Measurements from ENCODE around the gene CCT4.

Gene CCT4

GRCh38 chr2:61854564-61855317, 33.7 kb downstream of the CCT4 start:
- no peak overlapping the region for H3K14ac ChIP-seq (ENCODE audit: low read length)
- H3K18ac ChIP-seq (ENCODE audit: low read length) = peak overlapping the region; percentile 94
- peak overlapping the region; percentile 85 for H3K27ac ChIP-seq (replicated peaks; ENCODE audit: low read length)
- no peaks in the 10 kb centered on the region for H3K27me3 ChIP-seq (ENCODE audit: control insufficient read depth in 3 of 3, insufficient read depth in 3 of 3, low read depth in 1 of 3, low read length in 3 of 3)
- peak overlapping the region; percentile 97 for H3K4me2 ChIP-seq (ENCODE audit: insufficient read depth, low read length, poor library complexity, severe bottlenecking)
- H3K36me3 ChIP-seq (replicated peaks in 1 of 2; ENCODE audit: control insufficient read depth in 2 of 2, insufficient read depth in 2 of 2, low read length in 2 of 2) = peaks cover 0 to 3% of the 10 kb centered on the region in 2 donors
- H2BK120ac ChIP-seq (ENCODE audit: low read depth, low read length) = no peak overlapping the region
- H2AFZ ChIP-seq (ENCODE audit: low read length) = peak overlapping the region; percentile 97
- no peaks in the 10 kb centered on the region for H3K9me3 ChIP-seq (replicated peaks in 1 of 2; ENCODE audit: control insufficient read depth in 2 of 2, insufficient read depth in 1 of 2, low read depth in 1 of 2, low read length in 2 of 2)
- WGBS, 2 donors (ENCODE audit: extremely low coverage in 2 of 2, insufficient read length in 2 of 2, insufficient replicate concordance in 1 of 2) = no CpG with 5 or more reads among the region's 23 CpGs
- H3K4me3 ChIP-seq (ENCODE audit: low read length in 2 of 2) = peak overlapping the region; percentile 61 to 85
- H2AK5ac ChIP-seq (ENCODE audit: low read depth, low read length) = no peak overlapping the region
- H3K4me1 ChIP-seq (ENCODE audit: control insufficient read depth in 2 of 2, insufficient read depth in 1 of 2, low read depth in 1 of 2, low read length in 2 of 2) = peaks cover 2% of the 10 kb centered on the region in 2 donors
- H4K8ac ChIP-seq (ENCODE audit: low read depth, low read length) = no peak overlapping the region
- no peaks in the 10 kb centered on the region for H3K79me1 ChIP-seq (ENCODE audit: low read depth, low read length)
- no peak overlapping the region for H2BK5ac ChIP-seq (ENCODE audit: low read length)
- peak overlapping the region; percentile 37 for H3K4ac ChIP-seq (ENCODE audit: low read length)
- peak overlapping the region; percentile 1 for H2BK15ac ChIP-seq (ENCODE audit: low read length)
- H4K91ac ChIP-seq (ENCODE audit: low read depth, low read length, poor library complexity) = no peak overlapping the region
- H3K9ac ChIP-seq (ENCODE audit: low read depth, low read length, poor library complexity) = peak overlapping the region; percentile 75
- H3K23ac ChIP-seq (ENCODE audit: low read depth, low read length, poor library complexity) = peak overlapping the region; percentile 21
- H2BK12ac ChIP-seq (ENCODE audit: low read length) = no peak overlapping the region
- DNase-seq (ENCODE audit: low spot score) = peak; percentile 94

- peak within 1 kb of the TSS; percentile 95 for H3K9ac ChIP-seq (ENCODE audit: low read depth, low read length, poor library complexity)
- H3K23ac ChIP-seq (ENCODE audit: low read depth, low read length, poor library complexity) = peak within 1 kb of the TSS; percentile 21
- peak; percentile 87 for DNase-seq (ENCODE audit: low spot score)
- no peak within 1 kb of the TSS for H4K8ac ChIP-seq (ENCODE audit: low read depth, low read length)
- H2AFZ ChIP-seq (ENCODE audit: low read length) = peak within 1 kb of the TSS; percentile 97
- H2BK15ac ChIP-seq (ENCODE audit: low read length) = peak within 1 kb of the TSS; percentile 1
- no peaks in the 10 kb centered on the region for H3K9me3 ChIP-seq (replicated peaks in 1 of 2; ENCODE audit: control insufficient read depth in 2 of 2, insufficient read depth in 1 of 2, low read depth in 1 of 2, low read length in 2 of 2)
- WGBS, 2 donors (ENCODE audit: extremely low coverage in 2 of 2, insufficient read length in 2 of 2, insufficient replicate concordance in 1 of 2) = no CpG with 5 or more reads among the region's 50 CpGs
- H3K4ac ChIP-seq (ENCODE audit: low read length) = peak within 1 kb of the TSS; percentile 37
- H4K91ac ChIP-seq (ENCODE audit: low read depth, low read length, poor library complexity) = no peak within 1 kb of the TSS
- H2BK5ac ChIP-seq (ENCODE audit: low read length) = peak within 1 kb of the TSS; percentile 56
- peaks cover 0 to 3% of the 10 kb centered on the region in 2 donors for H3K36me3 ChIP-seq (replicated peaks in 1 of 2; ENCODE audit: control insufficient read depth in 2 of 2, insufficient read depth in 2 of 2, low read length in 2 of 2)
- H3K79me1 ChIP-seq (ENCODE audit: low read depth, low read length) = no peaks in the 10 kb centered on the region
- peak within 1 kb of the TSS; percentile 98 for H3K18ac ChIP-seq (ENCODE audit: low read length)
- H2AK5ac ChIP-seq (ENCODE audit: low read depth, low read length) = no peak within 1 kb of the TSS
- peak within 1 kb of the TSS; percentile 97 for H3K4me2 ChIP-seq (ENCODE audit: insufficient read depth, low read length, poor library complexity, severe bottlenecking)
- H3K4me1 ChIP-seq (ENCODE audit: control insufficient read depth in 2 of 2, insufficient read depth in 1 of 2, low read depth in 1 of 2, low read length in 2 of 2) = peaks cover 2% of the 10 kb centered on the region in 2 donors
- peak within 1 kb of the TSS; percentile 85 for H3K14ac ChIP-seq (ENCODE audit: low read length)
- H2BK12ac ChIP-seq (ENCODE audit: low read length) = no peak within 1 kb of the TSS
- peak within 1 kb of the TSS; percentile 85 for H3K27ac ChIP-seq (replicated peaks; ENCODE audit: low read length)
- peak within 1 kb of the TSS; percentile 61 to 85 for H3K4me3 ChIP-seq (ENCODE audit: low read length in 2 of 2)
- H2BK120ac ChIP-seq (ENCODE audit: low read depth, low read length) = no peak within 1 kb of the TSS
- no peaks in the 10 kb centered on the region for H3K27me3 ChIP-seq (ENCODE audit: control insufficient read depth in 3 of 3, insufficient read depth in 3 of 3, low read depth in 1 of 3, low read length in 3 of 3)
These were observed 34.5 kb downstream of the CCT4 start, which contains the start of gene FAM161A for GRCh38 chr2:61853847-61854563. Gene FAM161A (minus strand): TSS chr2:61854060. CDS start chr2:61854041, 19 bp downstream.

- no peaks in the 10 kb centered on the region for H3K79me1 ChIP-seq (ENCODE audit: low read depth, low read length)
- no peak overlapping the region for H3K4ac ChIP-seq (ENCODE audit: low read length)
- H2AFZ ChIP-seq (ENCODE audit: low read length) = peak overlapping the region; percentile 97
- peak overlapping the region; percentile 95 for H3K9ac ChIP-seq (ENCODE audit: low read depth, low read length, poor library complexity)
- H4K8ac ChIP-seq (ENCODE audit: low read depth, low read length) = no peak overlapping the region
- peaks cover 0 to 3% of the 10 kb centered on the region in 2 donors for H3K36me3 ChIP-seq (replicated peaks in 1 of 2; ENCODE audit: control insufficient read depth in 2 of 2, insufficient read depth in 2 of 2, low read length in 2 of 2)
- H4K91ac ChIP-seq (ENCODE audit: low read depth, low read length, poor library complexity) = no peak overlapping the region
- no CpG with 5 or more reads among the region's 26 CpGs for WGBS, 2 donors (ENCODE audit: extremely low coverage in 2 of 2, insufficient read length in 2 of 2, insufficient replicate concordance in 1 of 2)
- no peaks in the 10 kb centered on the region for H3K9me3 ChIP-seq (replicated peaks in 1 of 2; ENCODE audit: control insufficient read depth in 2 of 2, insufficient read depth in 1 of 2, low read depth in 1 of 2, low read length in 2 of 2)
- H2AK5ac ChIP-seq (ENCODE audit: low read depth, low read length) = no peak overlapping the region
- H3K27ac ChIP-seq (replicated peaks; ENCODE audit: low read length) = peak overlapping the region; percentile 85
- H3K27me3 ChIP-seq (ENCODE audit: control insufficient read depth in 3 of 3, insufficient read depth in 3 of 3, low read depth in 1 of 3, low read length in 3 of 3) = no peaks in the 10 kb centered on the region
- H3K14ac ChIP-seq (ENCODE audit: low read length) = no peak overlapping the region
- peak overlapping the region; percentile 98 for H3K18ac ChIP-seq (ENCODE audit: low read length)
- peak; percentile 2 for DNase-seq (ENCODE audit: low spot score)
- no peak overlapping the region for H2BK15ac ChIP-seq (ENCODE audit: low read length)
- H2BK120ac ChIP-seq (ENCODE audit: low read depth, low read length) = no peak overlapping the region
- H2BK12ac ChIP-seq (ENCODE audit: low read length) = no peak overlapping the region
- H3K4me3 ChIP-seq (ENCODE audit: low read length in 2 of 2) = peak overlapping the region; percentile 61 to 82
- no peak overlapping the region for H3K23ac ChIP-seq (ENCODE audit: low read depth, low read length, poor library complexity)
- peaks cover 2% of the 10 kb centered on the region in 2 donors for H3K4me1 ChIP-seq (ENCODE audit: control insufficient read depth in 2 of 2, insufficient read depth in 1 of 2, low read depth in 1 of 2, low read length in 2 of 2)
- H2BK5ac ChIP-seq (ENCODE audit: low read length) = peak overlapping the region; percentile 56
- H3K4me2 ChIP-seq (ENCODE audit: insufficient read depth, low read length, poor library complexity, severe bottlenecking) = peak overlapping the region; percentile 97
These were observed 35.2 kb downstream of the CCT4 start for GRCh38 chr2:61853086-61853846.

Measured in neuronal stem cell (in vitro differentiated cells).